ENCODE measurements around the gene OR1F1. TPM values are rescaled to one million over a fixed set of nuclear protein-coding genes. Genes with fewer than 3 reads are reported as not detected.
A peak's percentile ranks its signal among the peaks of the same experiment; 100 is the strongest.
"Not testable (repeated sequence)": the region's sequence is repeated elsewhere in the genome, so short reads cannot be mapped to it uniquely, and the experiment has no call there.

OR1F1 gene
- total RNA-seq, 2 experiments from 2014 or later, result not detected

GRCh38 chr16:3175157-3176093 lies 12.6 kb upstream of the OR1F1 start:
- Histone ChIP-seq H3K4me1 (ENCODE audit: insufficient read depth, low read length) (peaks cover 41% of the 10 kb centered on the region), H3K4me3 (ENCODE audit: low read length) (no peak overlapping the region), H3K36me3 (ENCODE audit: insufficient read depth, low read length) (no peaks in the 10 kb centered on the region), H3K27ac (ENCODE audit: low read depth in 1 of 2, low read length in 2 of 2) (no peak overlapping the region), H3K27me3 (ENCODE audit: control insufficient read depth in 1 of 2, insufficient read depth in 2 of 2, low read length in 2 of 2) (peaks cover 76 to 87% of the 10 kb centered on the region in 2 experiments), H3K9me3 (ENCODE audit: control insufficient read depth in 1 of 2, insufficient read depth in 1 of 2, low read length in 2 of 2) (peaks cover 0 to 17% of the 10 kb centered on the region in 2 experiments)
- POLR2A ChIA-PET, result interaction anchor here (0.7 to 1.0 kb wide), 2 partner anchors 8 to 13 kb away, joined by 3 read pairs; no protein-coding TSS in a partner anchor
- DNase-seq (peak in 1 of 14 experiments; percentile 35), ATAC-seq (ENCODE audit: poor library complexity) (no peak)
- peak overlapping the region; percentile 45 for H3K4me3 Mint-ChIP-seq
- H3K9me3 Mint-ChIP-seq, result no peaks in the 10 kb centered on the region
- CTCF ChIA-PET, result no interaction called here
- peaks cover 42% of the 10 kb centered on the region for H3K4me1 Mint-ChIP-seq (ENCODE audit: low read depth)
- peaks cover 84% of the 10 kb centered on the region for H3K27me3 Mint-ChIP-seq
- intact Hi-C loops (cut with DNase I, micrococcal nuclease), result no loop called here
- TF ChIP-seq CTCF (IDR thresholded peaks at IDR 0.05), result no peak
- H3K36me3 Mint-ChIP-seq (ENCODE audit: low read depth), result no peaks in the 10 kb centered on the region
- H3K27ac Mint-ChIP-seq, result no peak overlapping the region

- no peak overlapping the region for H3K4me3 ChIP-seq (ENCODE audit: low read length)
- H3K4me3 Mint-ChIP-seq, result no peak overlapping the region
- peaks cover 0 to 37% of the 10 kb centered on the region in 2 experiments for H3K9me3 ChIP-seq (ENCODE audit: control insufficient read depth in 1 of 2, insufficient read depth in 1 of 2, low read length in 2 of 2)
- H3K36me3 Mint-ChIP-seq (ENCODE audit: low read depth), result no peaks in the 10 kb centered on the region
- no peak for DNase-seq
- H3K27me3 Mint-ChIP-seq, result peaks cover 94% of the 10 kb centered on the region
- no peak overlapping the region for H3K27ac Mint-ChIP-seq
- no peak for ATAC-seq (ENCODE audit: poor library complexity)
- H3K4me1 ChIP-seq (ENCODE audit: insufficient read depth, low read length), result peaks cover 31% of the 10 kb centered on the region
- H3K27me3 ChIP-seq (ENCODE audit: control insufficient read depth in 1 of 2, insufficient read depth in 2 of 2, low read length in 2 of 2), result peaks cover 80 to 93% of the 10 kb centered on the region in 2 experiments
- H3K9me3 Mint-ChIP-seq, result peaks cover 4% of the 10 kb centered on the region
- ChIA-PET CTCF (interaction anchor here (1.0 kb wide), 1 partner anchor 51 kb away, joined by 3 read pairs; no protein-coding TSS in a partner anchor), POLR2A (no interaction called here)
- peaks cover 39% of the 10 kb centered on the region for H3K4me1 Mint-ChIP-seq (ENCODE audit: low read depth)
- no peaks in the 10 kb centered on the region for H3K36me3 ChIP-seq (ENCODE audit: insufficient read depth, low read length)
- intact Hi-C loops (cut with DNase I, micrococcal nuclease), result loop anchor here (5.0 to 10.0 kb wide), 2 partner anchors 85 to 278 kb away; no protein-coding TSS in a partner anchor
- TF ChIP-seq CTCF (IDR thresholded peaks at IDR 0.05), result no peak
- H3K27ac ChIP-seq (ENCODE audit: low read depth in 1 of 2, low read length in 2 of 2), result no peak overlapping the region
Observed at GRCh38 chr16:3179651-3180050, 8.4 kb upstream of the OR1F1 start.

GRCh38 chr16:3180445-3180878 lies 7.5 kb upstream of the OR1F1 start:
- peaks cover 22% of the 10 kb centered on the region for H3K4me1 ChIP-seq (ENCODE audit: insufficient read depth, low read length)
- ChIA-PET CTCF (interaction anchor here (1.0 kb wide), 1 partner anchor 51 kb away, joined by 3 read pairs; no protein-coding TSS in a partner anchor), POLR2A (no interaction called here)
- H3K9me3 ChIP-seq (ENCODE audit: control insufficient read depth in 1 of 2, insufficient read depth in 1 of 2, low read length in 2 of 2), result peaks cover 0 to 29% of the 10 kb centered on the region in 2 experiments
- ATAC-seq (ENCODE audit: poor library complexity), result no peak
- intact Hi-C loops (cut with DNase I, micrococcal nuclease), result loop anchor here (5.0 to 10.0 kb wide), 2 partner anchors 84 to 277 kb away; no protein-coding TSS in a partner anchor
- no peak overlapping the region for H3K4me3 ChIP-seq (ENCODE audit: low read length)
- Mint-ChIP-seq H3K27ac (no peak overlapping the region), H3K4me3 (no peak overlapping the region), H3K9me3 (peaks cover 4% of the 10 kb centered on the region), H3K36me3 (ENCODE audit: low read depth) (no peaks in the 10 kb centered on the region), H3K4me1 (ENCODE audit: low read depth) (peaks cover 38% of the 10 kb centered on the region), H3K27me3 (peaks cover 93% of the 10 kb centered on the region)
- no peak for DNase-seq
- H3K27me3 ChIP-seq (ENCODE audit: control insufficient read depth in 1 of 2, insufficient read depth in 2 of 2, low read length in 2 of 2), result peaks cover 77 to 85% of the 10 kb centered on the region in 2 experiments
- no peak overlapping the region for H3K27ac ChIP-seq (ENCODE audit: low read depth in 1 of 2, low read length in 2 of 2)
- no peaks in the 10 kb centered on the region for H3K36me3 ChIP-seq (ENCODE audit: insufficient read depth, low read length)
- TF ChIP-seq CTCF (IDR thresholded peaks at IDR 0.05), result no peak

- not testable (repeated sequence) for H3K4me3 ChIP-seq (ENCODE audit: low read length); H3K36me3 Mint-ChIP-seq (ENCODE audit: low read depth); ATAC-seq (ENCODE audit: poor library complexity); DNase-seq; H3K27ac ChIP-seq (ENCODE audit: low read depth in 1 of 2, low read length in 2 of 2); H3K9me3 Mint-ChIP-seq; H3K36me3 ChIP-seq (ENCODE audit: insufficient read depth, low read length); H3K27ac Mint-ChIP-seq
- peaks cover 23% of the 10 kb centered on the region for H3K4me1 ChIP-seq (ENCODE audit: insufficient read depth, low read length)
- Mint-ChIP-seq H3K4me1 (ENCODE audit: low read depth) (peaks cover 30% of the 10 kb centered on the region), H3K4me3 (peak overlapping the region; percentile 77), H3K27me3 (peaks cover 91% of the 10 kb centered on the region)
- H3K9me3 ChIP-seq (ENCODE audit: control insufficient read depth in 1 of 2, insufficient read depth in 1 of 2, low read length in 2 of 2), result peaks cover 0 to 34% of the 10 kb centered on the region in 2 experiments
- intact Hi-C loops (cut with DNase I, micrococcal nuclease), result loop anchor here (5.0 to 10.0 kb wide), 2 partner anchors 83 to 275 kb away; no protein-coding TSS in a partner anchor
- ChIA-PET POLR2A (interaction anchor here (1.4 to 3.9 kb wide), 4 partner anchors 11 to 275 kb away, joined by 3 to 26 read pairs (median 10); partner anchors contain the start of gene ZNF263), CTCF (interaction anchor here (1.1 to 2.0 kb wide), 2 partner anchors 16 to 26 kb away, joined by 3 to 5 read pairs; no protein-coding TSS in a partner anchor)
- peaks cover 68 to 75% of the 10 kb centered on the region in 2 experiments for H3K27me3 ChIP-seq (ENCODE audit: control insufficient read depth in 1 of 2, insufficient read depth in 2 of 2, low read length in 2 of 2)
Observed at GRCh38 chr16:3182293-3182607, 5.8 kb upstream of the OR1F1 start.

All from CD4-positive, alpha-beta T cell (primary cell).